HepG2 (cell line): ENCODE measurements around the gene TNP2. TPM values are rescaled to one million over a fixed set of nuclear protein-coding genes. Genes with fewer than 3 reads are reported as not detected.
A peak's percentile ranks its signal among the peaks of the same experiment; 100 is the strongest.

ENCODE experiments used
- DMAP1 ChIP-seq: IDR thresholded peaks from 2 replicates; pipeline ENCODE4 v1.6.1; 2016
- FOXM1 ChIP-seq: sonication (generic); formaldehyde crosslinking; IDR thresholded peaks from 2 replicates; pipeline ENCODE4 v1.5.0; 2020; ENCODE audit warnings: missing genetic modification reagents
- LCORL ChIP-seq, 2 experiments: fragments of 450-650 bp in 1 of 2; sonication (generic) in 1 of 2; formaldehyde crosslinking in 1 of 2; IDR thresholded peaks; 2 replicates each; pipeline versions ENCODE4 v1.5.0 to v1.6.1; 2017 to 2020; ENCODE audit warnings: antibody characterized with exemption in 1 of 2, missing genetic modification reagents in 1 of 2
- MEF2D ChIP-seq: sonication (generic); formaldehyde crosslinking; IDR thresholded peaks from 2 replicates; pipeline ENCODE4 v1.5.1; 2020; ENCODE audit warnings: mild to moderate bottlenecking, missing genetic modification reagents
- MEIS1 ChIP-seq: sonication (generic); formaldehyde crosslinking; IDR thresholded peaks from 2 replicates; pipeline ENCODE4 v1.9.0; 2021; ENCODE audit warnings: mild to moderate bottlenecking, missing genetic modification reagents, moderate library complexity, borderline replicate concordance
- NONO ChIP-seq, 2 experiments: fragments of 450-650 bp in 1 of 2; sonication (generic) in 1 of 2; formaldehyde crosslinking in 1 of 2; IDR thresholded peaks in 1 of 2; conservative IDR thresholded peaks in 1 of 2; 2 replicates each; pipeline versions ENCODE4 v1.6.1 to v1.8.0; 2017 to 2022; ENCODE audit warnings: mild to moderate bottlenecking in 1 of 2, missing genetic modification reagents in 1 of 2, moderate library complexity in 1 of 2
- PHF21A ChIP-seq: sonication (generic); formaldehyde crosslinking; IDR thresholded peaks from 2 replicates; pipeline ENCODE4 v1.5.0; 2020; ENCODE audit warnings: mild to moderate bottlenecking, missing genetic modification reagents
- SOX13 ChIP-seq, 3 experiments: fragments of 450-650 bp in 1 of 3; sonication (generic) in 1 of 3; formaldehyde crosslinking in 1 of 3; IDR thresholded peaks in 2 of 3; conservative IDR thresholded peaks in 1 of 3; 2 replicates each; pipeline versions ENCODE4 v1.5.0 to v1.6.1; 2016 to 2020; ENCODE audit warnings: antibody characterized with exemption in 1 of 3, mild to moderate bottlenecking in 1 of 3, missing compliant biosample characterization in 1 of 3, missing genetic modification reagents in 1 of 3, moderate library complexity in 1 of 3
- SSRP1 ChIP-seq: IDR thresholded peaks from 2 replicates; pipeline ENCODE4 v1.6.1; 2016; ENCODE audit warnings: control low read depth
- TBL1XR1 ChIP-seq: fragments of 150-350 bp; IDR thresholded peaks from 2 replicates; pipeline ENCODE4 v1.6.1; 2014; ENCODE audit warnings: borderline replicate concordance, low read length; ENCODE audit not compliant: partially characterized antibody
- ZFP82 ChIP-seq: sonication (generic); formaldehyde crosslinking; IDR thresholded peaks from 2 replicates; pipeline ENCODE4 v1.5.1; 2020; ENCODE audit warnings: mild to moderate bottlenecking, missing genetic modification reagents, borderline replicate concordance
- ZNF260 ChIP-seq: sonication (generic); formaldehyde crosslinking; IDR thresholded peaks from 2 replicates; pipeline ENCODE4 v1.4.0; 2020; ENCODE audit warnings: missing genetic modification reagents, low read depth, mild to moderate bottlenecking, borderline replicate concordance
- ZNF263 ChIP-seq: sonication (generic); formaldehyde crosslinking; IDR thresholded peaks from 2 replicates; pipeline ENCODE4 v1.4.0; 2020; ENCODE audit warnings: missing genetic modification reagents
- ZNF891 ChIP-seq: sonication (generic); formaldehyde crosslinking; IDR thresholded peaks from 2 replicates; pipeline ENCODE4 v1.5.0; 2020; ENCODE audit warnings: mild to moderate bottlenecking, missing genetic modification reagents
- ZSCAN20 ChIP-seq: sonication (generic); formaldehyde crosslinking; IDR thresholded peaks from 2 replicates; pipeline ENCODE4 v1.4.0; 2020; ENCODE audit warnings: missing genetic modification reagents, mild to moderate bottlenecking, borderline replicate concordance
- polyA plus RNA-seq, 8 experiments: library from polyadenylated mRNA; depleted of rRNA in 3 of 8; stranded (reverse) in 7 of 8; unstranded in 1 of 8; fragments of >200 nt; fragmentation: Illumina TruSeq in 4 of 8; extraction: Trizol in 4 of 8; gene quantifications; 2 replicates each; pipeline versions ENCODE4 v1.2.1 to v1.2.3, GENCODE V29; 2011 to 2016; ENCODE audit warnings: low read depth in 4 of 8, missing spikeins in 1 of 8, mixed read lengths in 1 of 8; ENCODE audit not compliant: insufficient read depth in 1 of 8
- total RNA-seq, 5 experiments: library from RNA; depleted of rRNA; stranded (reverse); fragments of >200 nt; fragmentation: Illumina TruSeq; extraction: Trizol; gene quantifications; 2 replicates each; pipeline ENCODE4 v1.2.3, GENCODE V29; 2016; ENCODE audit warnings: low read depth in 1 of 5
- TF ChIP-seq, protein P1 (sequence below): IDR thresholded peaks from 2 replicates; pipeline ENCODE4 v1.6.1; 2016; ENCODE audit warnings: missing compliant biosample characterization, missing genetic modification reagents, borderline replicate concordance
- TF ChIP-seq, protein P2 (sequence below): sonication (generic); formaldehyde crosslinking; IDR thresholded peaks from 2 replicates; pipeline ENCODE4 v1.5.0; 2020; ENCODE audit warnings: missing genetic modification reagents
- TF ChIP-seq, protein P3 (sequence below): sonication (generic); formaldehyde crosslinking; IDR thresholded peaks from 2 replicates; pipeline ENCODE4 v1.4.0; 2020; ENCODE audit warnings: missing genetic modification reagents, low read depth, mild to moderate bottlenecking, borderline replicate concordance
- TF ChIP-seq, protein P4 (sequence below): IDR thresholded peaks from 2 replicates; pipeline ENCODE4 v1.6.1; 2016; ENCODE audit warnings: missing genetic modification reagents, missing compliant biosample characterization
- TF ChIP-seq, protein P5 (sequence below): sonication (generic); formaldehyde crosslinking; IDR thresholded peaks from 2 replicates; pipeline ENCODE4 v1.8.1; 2023; ENCODE audit warnings: mild to moderate bottlenecking, inconsistent platforms, moderate library complexity, missing genetic modification reagents, borderline replicate concordance

TNP2 gene
- total and polyA plus RNA-seq, 2 of the 13 experiments (the other 11 are each of a cell fraction or from before 2014, with no cell fraction given): not detected

DNA sequence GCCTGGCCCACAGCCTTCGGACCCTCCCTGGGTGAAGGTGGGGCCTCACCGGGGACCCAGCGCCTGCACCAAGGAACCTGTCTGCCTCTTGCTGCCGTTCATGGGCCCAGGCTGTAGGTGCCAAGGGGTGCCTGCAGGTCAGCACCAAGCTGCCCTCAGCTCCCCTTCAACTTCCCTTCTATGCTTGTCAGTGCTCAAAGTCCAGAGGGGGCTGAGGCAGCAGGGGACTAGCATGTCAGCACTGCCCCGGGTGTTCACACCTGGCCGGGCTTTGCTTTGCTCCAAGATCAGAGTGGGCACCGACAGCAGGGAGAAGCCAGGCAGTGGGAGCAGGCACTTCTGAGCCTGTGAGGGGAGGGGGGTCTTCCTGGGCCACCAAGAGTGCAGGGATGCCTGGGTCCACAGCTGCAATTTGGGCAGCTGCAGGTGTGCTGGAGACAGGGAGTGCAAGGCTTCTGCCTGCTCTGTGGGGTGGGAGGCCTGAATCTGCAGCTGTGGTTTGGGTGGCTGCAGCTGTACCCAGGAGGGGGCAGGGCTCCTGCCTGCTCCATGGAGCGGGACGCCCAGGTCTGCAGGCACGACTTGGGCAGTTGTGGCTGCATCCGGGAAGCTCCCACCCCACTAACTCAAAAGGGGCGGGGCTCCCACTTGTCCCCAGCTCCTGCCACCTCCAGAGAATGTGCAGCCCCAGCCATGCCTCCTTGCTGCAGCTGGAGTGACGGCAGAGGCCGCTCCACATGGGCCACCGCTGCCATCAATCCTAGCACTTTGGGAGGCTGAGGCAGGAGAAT is 39.6 kb upstream of the TNP2 start (continued):
- no peak for TF ChIP-seq FOXM1 (CRISPR knock-in tag)
- TF ChIP-seq ZNF260 (CRISPR knock-in tag): no peak
- TF ChIP-seq MEIS1 (CRISPR knock-in tag): peak; percentile 69; the same call in 1 of the 2 replicates
- no peak; the same call in 1 of the 2 replicates for TF ChIP-seq PHF21A (CRISPR knock-in tag)
- TF ChIP-seq, protein P1, sequence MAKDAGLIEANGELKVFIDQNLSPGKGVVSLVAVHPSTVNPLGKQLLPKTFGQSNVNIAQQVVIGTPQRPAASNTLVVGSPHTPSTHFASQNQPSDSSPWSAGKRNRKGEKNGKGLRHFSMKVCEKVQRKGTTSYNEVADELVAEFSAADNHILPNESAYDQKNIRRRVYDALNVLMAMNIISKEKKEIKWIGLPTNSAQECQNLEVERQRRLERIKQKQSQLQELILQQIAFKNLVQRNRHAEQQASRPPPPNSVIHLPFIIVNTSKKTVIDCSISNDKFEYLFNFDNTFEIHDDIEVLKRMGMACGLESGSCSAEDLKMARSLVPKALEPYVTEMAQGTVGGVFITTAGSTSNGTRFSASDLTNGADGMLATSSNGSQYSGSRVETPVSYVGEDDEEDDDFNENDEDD (CRISPR knock-in tag): peak; percentile 51; the same call in 1 of the 2 replicates
- peak; percentile 75 for TF ChIP-seq ZNF891 (CRISPR knock-in tag)
- no peak for TF ChIP-seq TBL1XR1
- TF ChIP-seq, protein P2, sequence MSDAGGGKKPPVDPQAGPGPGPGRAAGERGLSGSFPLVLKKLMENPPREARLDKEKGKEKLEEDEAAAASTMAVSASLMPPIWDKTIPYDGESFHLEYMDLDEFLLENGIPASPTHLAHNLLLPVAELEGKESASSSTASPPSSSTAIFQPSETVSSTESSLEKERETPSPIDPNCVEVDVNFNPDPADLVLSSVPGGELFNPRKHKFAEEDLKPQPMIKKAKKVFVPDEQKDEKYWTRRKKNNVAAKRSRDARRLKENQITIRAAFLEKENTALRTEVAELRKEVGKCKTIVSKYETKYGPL (CRISPR knock-in tag): no peak
- TF ChIP-seq LCORL (IDR thresholded peaks at IDR 0.05): no peak
- TF ChIP-seq LCORL (CRISPR knock-in tag; IDR thresholded peaks at IDR 0.05): peak; percentile 92; the same call in 1 of the 2 replicates
- TF ChIP-seq ZFP82 (CRISPR knock-in tag): no peak
- 0 out of 2 replicates have a peak, but pooled peaks have one; percentile 39 for TF ChIP-seq SOX13 (IDR thresholded peaks at IDR 0.05)
- peak in 1 of 2 experiments; percentile 44; a peak in 2 of 4 replicates for TF ChIP-seq SOX13 (CRISPR knock-in tag; conservative IDR thresholded peaks at IDR 0.05 in 1 of 2, IDR thresholded peaks at IDR 0.05 in 1 of 2)
- no peak for TF ChIP-seq SSRP1
- 0 out of 2 replicates have a peak, but pooled peaks have one; percentile 4 for TF ChIP-seq ZSCAN20 (CRISPR knock-in tag)
- 0 out of 2 replicates have a peak, but pooled peaks have one; percentile 5 for TF ChIP-seq DMAP1 (CRISPR knock-in tag)
- TF ChIP-seq, protein P3, sequence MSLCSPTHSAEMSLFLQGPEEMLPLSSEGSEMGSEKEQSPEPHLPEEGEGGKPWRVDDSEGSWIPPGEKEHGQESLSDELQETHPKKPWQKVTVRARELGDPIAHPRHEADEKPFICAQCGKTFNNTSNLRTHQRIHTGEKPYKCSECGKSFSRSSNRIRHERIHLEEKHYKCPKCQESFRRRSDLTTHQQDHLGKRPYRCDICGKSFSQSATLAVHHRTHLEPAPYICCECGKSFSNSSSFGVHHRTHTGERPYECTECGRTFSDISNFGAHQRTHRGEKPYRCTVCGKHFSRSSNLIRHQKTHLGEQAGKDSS (CRISPR knock-in tag): 0 out of 2 replicates have a peak, but pooled peaks have one; percentile 88
- TF ChIP-seq MEF2D: peak; percentile 87
- no peak for TF ChIP-seq NONO (IDR thresholded peaks at IDR 0.05)
- TF ChIP-seq NONO (CRISPR knock-in tag; conservative IDR thresholded peaks at IDR 0.05): peak; percentile 82
- TF ChIP-seq, protein P4, sequence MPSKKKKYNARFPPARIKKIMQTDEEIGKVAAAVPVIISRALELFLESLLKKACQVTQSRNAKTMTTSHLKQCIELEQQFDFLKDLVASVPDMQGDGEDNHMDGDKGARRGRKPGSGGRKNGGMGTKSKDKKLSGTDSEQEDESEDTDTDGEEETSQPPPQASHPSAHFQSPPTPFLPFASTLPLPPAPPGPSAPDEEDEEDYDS (CRISPR knock-in tag): peak; percentile 64; the same call in 1 of the 2 replicates
- TF ChIP-seq ZNF263: 0 out of 2 replicates have a peak, but pooled peaks have one; percentile 28
- TF ChIP-seq, protein P5, sequence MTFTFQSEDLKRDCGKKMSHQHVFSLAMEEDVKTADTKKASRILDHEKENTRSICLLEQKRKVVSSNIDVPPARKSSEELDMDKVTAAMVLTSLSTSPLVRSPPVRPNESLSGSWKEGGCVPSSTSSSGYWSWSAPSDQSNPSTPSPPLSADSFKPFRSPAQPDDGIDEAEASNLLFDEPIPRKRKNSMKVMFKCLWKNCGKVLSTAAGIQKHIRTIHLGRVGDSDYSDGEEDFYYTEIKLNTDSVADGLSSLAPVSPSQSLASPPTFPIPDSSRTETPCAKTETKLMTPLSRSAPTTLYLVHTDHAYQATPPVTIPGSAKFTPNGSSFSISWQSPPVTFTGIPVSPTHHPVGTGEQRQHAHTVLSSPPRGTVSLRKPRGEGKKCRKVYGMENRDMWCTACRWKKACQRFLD (CRISPR knock-in tag): 0 out of 2 replicates have a peak, but pooled peaks have one; percentile 18
